Effector CD8-positive, alpha-beta T cell (primary cell): Measurements from ENCODE around the gene COX7A2.

Experiments used
- DNase-seq: peaks from one replicate; lab custom pipeline; 2025; lab: John Stamatoyannopoulos, UW
- total RNA-seq, 4 experiments: gene quantifications; one replicate each; lab custom pipeline; 2026; lab: John Stamatoyannopoulos, UW

COX7A2 gene, protein sequence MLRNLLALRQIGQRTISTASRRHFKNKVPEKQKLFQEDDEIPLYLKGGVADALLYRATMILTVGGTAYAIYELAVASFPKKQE
- 48.4 to 82.7 (median 60.9) reads per million in 4 experiments for total RNA-seq

DNA sequence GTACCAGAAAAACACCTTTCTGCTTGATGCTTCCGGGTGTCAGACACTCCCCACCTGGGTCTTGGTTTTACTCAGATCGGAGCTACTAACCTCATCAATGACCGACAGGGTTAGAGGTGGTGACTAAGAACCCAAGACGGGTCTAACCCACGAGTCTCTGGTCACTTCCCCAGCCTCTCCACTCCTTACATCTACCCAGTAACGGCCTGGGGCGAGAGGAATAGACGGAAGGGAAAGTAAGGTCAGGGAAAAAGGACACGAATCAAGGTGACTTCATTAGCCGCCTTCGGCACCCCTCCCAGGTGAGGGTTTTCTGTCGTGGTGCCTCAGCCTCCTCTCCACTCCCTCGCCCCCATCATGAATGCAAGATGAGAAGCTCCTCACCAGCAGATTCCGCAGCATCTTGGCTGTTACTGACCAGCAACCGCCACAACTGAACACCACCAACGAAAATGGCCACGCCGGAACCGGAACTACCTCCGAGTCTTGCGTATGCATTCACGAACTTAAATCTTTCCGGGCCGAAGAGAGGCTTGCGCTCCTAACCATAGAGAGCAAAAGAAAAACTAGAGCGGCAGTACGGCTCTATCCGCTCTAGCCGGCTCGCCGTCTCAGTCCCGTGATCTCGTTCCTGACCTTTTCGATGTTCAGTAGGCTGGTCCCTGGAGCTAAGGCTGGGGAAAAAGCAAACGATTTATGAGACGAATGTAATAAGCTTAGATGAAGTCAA is at the start of gene COX7A2:
Gene COX7A2, minus strand, starts transcription at position 469 of the 730 bp plus-strand sequence. Its CDS starts 67 bp downstream, at position 402.
- peak; percentile 74 for DNase-seq

DNA sequence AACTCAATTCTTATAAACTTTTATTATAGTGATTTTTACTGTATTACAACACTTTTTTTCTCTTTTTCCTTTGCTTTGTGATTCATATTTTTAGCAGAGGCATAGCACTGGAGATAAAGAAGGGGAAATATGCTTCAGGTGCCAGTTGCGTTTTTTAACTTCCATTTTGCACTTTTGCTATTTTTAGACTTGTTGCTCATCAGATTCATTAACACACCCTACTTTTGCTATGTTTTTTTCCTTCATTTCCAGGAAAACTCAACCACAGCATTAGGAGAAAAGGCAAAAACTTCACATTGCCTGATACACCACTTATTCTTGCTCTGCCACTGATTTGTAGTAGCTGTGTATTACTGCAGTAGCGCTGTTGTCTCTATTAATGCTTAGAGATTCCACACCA is 49.0 kb upstream of the COX7A2 start:
- DNase-seq: no peak

DNA sequence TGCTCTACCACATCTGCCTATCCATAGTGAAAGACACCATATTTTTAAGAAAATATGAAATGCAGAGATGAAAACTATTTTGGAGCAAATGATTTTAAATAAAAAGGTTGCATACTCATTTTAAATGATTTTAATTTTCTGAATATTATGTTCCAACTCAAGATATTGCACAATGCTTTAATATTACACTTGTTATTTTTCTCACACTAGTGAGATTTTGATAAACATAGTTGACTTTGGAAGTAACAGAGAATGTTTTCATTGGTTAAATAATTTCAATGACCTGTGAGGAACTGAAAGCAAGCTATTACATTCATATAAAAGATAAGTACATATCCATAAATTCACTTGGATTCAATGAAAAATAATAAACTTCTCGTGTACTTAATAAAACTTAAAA is 48.1 kb upstream of the COX7A2 start:
- no peak for DNase-seq

DNA sequence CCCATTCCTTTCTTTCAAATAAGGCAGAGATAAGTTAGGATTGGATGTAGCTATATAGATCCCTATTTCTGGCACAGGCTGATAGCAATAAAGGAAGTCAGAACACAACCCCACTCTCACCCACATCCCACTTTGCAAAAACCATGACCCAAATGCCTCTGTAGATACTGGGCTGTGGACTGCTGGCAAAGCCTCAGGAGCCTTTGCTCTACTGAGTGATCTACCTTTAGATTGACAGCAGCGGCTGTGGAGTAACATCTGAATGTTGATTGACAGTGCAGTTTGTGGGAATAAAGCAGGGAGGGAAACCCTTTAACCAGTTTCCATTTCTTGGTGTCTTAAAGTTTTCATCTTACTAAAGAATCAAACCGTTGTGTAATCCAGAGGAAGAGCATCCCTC is 47.7 kb upstream of the COX7A2 start:
- no peak for DNase-seq

DNA sequence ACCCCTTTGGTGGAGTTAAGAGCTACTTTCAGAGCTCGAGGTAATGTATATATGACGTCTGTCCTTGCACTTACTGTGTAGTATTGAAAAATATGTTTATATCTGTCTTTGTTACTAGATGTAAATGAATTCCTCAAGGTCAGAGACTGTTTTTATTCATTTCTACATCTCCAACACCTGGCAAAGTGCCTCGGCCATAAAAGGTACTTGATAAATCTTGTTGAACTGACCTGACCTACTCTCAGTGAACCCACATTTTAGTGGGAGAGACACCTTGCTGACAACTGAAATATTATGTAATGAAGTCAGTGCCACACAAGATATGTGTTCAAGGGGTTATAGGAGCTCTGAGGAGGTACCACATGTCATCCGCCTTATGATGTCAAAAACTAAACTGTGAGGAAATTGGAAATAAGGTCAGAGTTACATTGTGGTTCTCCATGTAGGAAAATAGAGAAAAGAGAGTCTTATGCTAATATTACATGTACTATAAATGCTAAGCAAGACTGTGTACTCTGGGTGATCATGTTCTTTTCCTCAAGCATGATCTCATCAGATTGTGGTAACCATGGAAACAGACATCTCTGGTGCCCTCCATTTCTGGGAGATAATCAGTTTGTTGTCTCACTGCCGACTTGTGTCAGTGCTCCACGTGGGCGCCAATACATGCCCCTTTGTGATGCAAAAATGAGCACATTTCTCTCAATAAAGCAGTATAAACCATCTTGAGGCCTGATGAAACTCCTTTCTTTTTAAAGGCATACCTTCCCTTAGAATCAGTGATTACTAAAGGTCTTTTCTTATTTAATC is 46.7 kb upstream of the COX7A2 start:
- DNase-seq: no peak

DNA sequence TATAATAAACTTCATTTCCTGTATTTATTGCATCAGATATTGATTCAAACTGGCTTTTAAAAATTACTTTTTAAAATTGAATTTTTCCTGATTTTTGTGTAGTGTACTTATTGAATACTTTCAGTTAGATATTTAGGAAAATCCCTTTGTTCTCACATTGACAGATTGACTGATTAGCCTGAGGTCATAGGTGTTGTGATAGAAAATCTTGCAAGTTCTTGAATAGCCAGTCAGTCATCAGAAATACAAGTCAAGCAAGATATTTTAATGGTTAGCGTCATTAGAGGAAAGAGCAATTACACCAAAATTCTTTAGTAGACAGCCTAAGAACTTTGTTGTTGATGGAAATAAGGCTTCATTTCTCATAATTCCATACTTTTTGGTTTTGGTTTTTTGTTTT is 44.4 kb upstream of the COX7A2 start:
- DNase-seq: no peak

DNA sequence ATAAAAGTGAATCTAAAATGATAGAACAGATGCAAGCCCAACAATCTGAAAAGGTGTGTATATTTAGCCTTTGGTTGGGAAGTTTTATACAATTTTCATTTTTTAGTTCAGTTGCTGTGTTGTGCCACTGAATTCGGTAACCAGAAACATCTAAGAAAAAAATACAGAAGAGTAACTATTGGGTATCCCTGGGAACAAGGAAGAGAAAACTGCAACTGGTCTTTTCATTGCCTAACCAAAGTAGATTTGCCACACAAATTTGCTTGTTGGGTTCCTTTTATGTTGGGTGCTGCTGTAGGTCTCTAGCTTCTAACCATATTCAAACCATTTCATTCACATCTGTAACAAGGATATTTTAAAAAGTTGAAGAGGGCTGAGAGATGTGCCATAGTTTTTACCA is 43.8 kb upstream of the COX7A2 start:
- DNase-seq: no peak

DNA sequence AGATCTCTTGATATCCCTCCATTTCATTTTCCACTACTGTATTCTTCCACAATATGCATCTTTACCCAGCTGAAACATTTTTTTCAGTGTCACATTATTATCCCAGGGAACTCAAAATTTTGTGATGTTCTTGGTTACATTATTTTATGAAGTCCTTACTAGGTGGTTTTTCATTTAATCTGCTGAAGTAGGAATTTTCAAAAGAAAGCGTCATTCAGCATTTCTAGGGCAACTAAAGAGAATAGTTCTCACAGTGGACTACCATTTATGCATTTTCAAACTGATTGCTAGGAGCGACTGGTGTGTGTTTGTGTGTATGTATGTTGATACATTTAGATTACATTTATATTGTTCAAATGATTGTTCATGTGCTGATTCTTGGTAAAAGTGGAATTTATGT is 43.4 kb upstream of the COX7A2 start:
- DNase-seq: no peak

DNA sequence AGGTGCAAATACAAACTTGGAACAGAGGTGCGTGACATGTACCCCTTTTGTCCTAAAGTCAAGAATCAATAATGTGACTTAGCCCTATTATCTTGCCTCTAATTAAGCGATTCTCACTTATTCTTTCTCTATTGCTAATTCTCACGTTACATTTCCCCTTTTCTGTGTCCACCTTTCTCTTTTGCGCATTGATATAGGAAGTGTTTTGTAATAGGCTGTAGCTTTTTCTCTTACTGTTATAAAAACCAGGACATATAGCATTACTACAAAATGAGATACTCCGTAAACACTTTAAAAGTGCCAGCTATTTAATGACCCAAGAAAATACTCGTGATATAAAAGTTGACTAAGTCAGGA is 41.7 kb upstream of the COX7A2 start:
- no peak for DNase-seq

DNA sequence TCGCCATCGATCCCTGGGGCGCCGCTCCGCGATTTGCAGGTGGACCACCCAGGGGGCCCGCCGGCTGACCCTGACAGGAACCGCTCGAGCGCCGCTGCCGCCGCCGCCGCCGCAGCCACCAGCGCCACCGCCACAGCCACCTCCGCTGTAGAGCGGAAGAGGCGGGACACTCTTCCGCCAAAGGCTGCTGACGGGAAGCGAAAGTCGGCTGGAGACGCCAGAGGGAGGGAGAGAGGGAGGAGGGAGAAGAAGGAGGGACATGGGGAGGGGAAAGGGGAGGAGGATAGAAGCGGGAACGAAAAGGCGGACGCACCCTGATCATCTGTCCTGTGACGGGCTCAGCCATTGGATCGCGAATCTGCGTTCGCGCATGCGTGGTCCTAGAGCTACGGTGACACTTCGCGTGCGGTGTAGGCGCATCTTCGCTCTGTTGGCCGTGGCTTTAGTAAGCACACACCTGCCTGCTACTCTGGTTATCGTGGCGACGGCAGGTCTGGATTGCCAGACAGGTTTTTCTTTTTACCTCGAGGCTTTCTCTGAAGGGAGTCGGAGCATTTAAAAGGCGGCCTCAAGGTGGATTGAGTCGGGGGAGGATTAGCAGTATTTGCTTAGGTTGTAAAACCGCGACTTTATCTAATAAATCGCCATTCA is 41.2 kb upstream of the COX7A2 start, which contains the start of gene TMEM30A:
Gene TMEM30A, minus strand, starts transcription at position 161 of the 651 bp plus-strand sequence. Its CDS starts 154 bp downstream, at position 7.
- peak; percentile 92 for DNase-seq

DNA sequence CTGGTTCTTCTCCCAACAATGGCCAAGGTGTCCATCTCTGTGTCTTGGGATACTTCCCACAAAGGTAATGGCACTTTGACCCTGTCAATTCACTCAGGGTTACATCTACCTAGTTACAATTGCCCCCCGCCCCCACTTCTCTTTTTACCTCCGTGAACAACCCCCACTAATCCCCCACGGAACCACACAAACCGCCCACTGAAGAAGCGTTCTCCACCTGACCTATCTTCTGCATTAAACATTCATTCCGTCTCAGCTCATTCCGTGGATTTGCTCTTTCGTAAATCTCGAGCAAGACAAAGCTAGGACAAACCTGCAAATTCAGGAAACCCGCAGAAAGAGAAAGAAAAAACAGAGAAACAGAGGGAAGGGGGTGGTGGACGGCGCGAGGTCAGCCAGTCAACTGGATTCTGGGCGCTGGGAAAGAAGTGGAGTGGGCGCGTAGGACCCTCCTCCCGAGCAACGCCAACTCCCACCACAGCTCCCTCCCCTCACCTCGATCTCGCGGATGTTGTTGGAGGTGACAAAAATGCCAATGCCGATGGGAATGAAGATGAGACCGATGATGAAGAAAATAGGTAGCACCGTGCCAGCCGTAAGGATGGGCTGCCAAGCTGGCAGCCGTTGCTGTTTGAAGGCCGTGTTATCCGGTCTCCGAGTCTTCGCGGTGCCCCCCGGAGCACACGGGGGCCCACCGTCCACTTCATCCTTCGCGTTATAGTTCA is 40.5 kb upstream of the COX7A2 start:
- DNase-seq: no peak

DNA sequence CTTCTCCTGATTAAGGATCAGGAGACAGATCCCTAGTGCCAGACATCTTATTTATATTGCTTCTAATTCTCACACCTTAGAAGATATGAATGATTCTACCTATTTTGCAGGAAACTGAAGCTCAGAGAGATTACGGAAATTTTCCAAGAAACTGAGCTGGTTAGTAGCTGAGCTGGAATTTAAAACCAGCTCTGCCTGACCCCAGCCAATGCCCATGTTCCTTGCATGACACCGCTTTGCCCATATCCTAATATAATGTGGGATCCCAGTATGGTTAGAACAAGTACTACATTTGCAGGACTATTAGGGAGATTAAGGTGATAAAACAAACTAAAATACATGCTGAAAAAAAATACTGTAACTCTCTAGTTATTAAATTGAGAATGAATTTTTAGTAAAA is 39.1 kb upstream of the COX7A2 start:
- DNase-seq: no peak

DNA sequence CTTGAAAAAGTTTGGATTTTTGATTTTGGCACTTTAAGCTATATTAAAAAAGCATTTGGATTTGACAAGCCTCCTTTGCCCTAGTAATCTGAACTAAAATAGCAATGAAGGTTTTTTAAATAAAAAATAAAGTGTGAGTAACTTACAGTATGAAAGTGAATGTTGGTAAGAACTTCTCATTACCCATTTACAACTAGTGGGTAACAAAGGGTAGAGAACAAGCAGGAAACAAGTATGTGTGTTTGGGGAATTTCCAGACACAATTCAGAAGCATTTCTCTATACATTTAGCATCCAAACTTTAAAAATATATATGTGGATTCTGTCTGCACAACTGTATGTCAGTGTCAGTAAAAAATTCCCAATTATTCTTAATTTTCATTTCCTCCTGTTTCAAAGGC is 38.1 kb upstream of the COX7A2 start:
- DNase-seq: no peak

DNA sequence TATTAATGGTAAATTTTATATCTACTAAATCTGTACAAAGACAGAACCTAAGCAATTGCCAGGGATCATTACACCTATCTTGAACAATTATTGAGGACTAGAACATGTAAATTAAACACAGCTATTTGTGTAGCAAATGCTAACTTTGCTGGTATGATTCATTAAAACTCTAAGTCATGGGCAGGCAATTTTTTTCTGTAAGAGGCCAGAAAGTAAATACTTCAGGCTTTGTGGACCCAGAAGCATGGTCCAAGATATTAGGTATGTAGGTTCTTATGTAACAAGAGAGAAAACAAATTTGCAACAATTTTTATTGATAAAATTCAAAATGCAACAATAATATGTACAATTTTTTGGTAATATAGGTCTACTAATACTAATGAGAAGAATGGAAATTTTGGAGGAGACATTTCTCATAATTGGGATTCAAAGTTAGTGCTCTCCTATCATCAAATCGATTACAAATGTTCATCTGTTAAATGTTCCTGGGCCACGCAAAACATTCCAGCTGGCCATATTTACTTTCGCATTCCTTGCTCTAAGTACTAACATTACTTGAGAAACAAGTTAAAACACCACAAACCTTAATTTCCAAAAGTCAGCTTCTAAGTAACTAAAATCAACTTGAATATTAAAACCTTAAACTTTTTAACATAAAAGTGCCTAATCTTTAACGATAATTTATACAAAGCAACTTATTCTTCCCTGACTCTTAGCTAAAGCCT is 36.7 kb upstream of the COX7A2 start:
- DNase-seq: no peak

DNA sequence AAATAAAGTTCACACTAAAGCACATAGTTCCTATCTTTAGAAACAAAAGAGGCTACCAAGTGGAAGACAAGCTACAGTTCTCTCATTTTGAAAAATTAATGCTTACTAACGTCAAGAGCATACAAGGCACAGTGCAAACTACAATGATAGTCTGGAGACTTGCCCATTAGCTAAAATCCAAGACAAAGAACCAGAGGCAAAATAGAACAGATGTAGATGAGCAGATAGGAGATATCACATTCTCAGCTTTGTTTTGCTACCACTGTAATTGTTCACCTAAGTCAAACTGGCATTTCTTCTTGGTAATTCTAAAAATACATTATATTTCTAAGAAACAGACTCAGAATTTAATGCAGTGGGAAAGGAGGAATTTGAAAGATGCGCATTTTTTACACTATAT is 35.8 kb upstream of the COX7A2 start:
- DNase-seq: no peak

DNA sequence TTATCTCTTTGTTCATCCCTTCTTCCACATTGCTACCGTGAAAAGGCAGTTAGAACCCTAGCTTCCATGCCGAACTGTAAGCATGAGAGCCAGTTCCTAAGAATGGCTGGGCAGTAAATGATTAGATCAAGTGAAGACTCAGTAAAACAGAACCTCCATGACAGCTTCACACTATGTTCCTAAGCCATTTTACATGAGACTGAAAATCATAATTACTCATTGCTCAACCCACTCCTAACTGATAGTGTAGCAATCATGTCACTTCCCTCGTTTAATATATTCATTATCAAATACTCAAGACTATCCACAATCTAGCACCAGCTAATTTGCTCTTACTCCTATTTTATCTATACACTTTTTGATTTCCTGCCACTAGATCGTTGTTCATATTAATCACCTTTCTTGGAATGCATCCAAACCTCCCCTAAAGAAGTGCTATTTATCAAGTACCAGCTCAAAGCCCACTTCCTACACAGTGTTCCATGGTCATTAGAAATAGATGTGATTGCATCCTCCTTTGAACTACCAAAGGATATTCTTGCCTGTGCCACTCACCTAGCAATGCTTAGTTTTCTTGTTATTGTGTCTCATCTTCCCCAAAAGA is 35.0 kb upstream of the COX7A2 start:
- no peak for DNase-seq

DNA sequence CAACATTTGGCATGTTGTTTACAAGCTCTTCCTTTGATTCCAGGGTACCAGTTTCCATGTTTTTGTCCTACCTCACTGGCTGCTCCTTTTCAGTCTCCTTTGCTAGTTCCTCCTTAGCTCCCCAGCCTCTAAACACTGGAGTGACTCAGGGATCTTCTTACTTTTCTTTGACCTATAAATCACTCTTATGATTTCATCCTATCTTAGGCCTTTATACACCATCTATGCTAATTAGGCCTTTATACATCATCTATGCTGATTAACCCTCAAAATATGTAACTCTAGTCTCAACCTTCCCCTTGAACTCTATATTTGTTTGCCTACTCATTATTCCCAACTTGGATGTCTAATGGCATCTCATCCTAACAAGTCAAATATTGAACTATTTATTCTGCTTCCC is 31.5 kb upstream of the COX7A2 start:
- no peak for DNase-seq

DNA sequence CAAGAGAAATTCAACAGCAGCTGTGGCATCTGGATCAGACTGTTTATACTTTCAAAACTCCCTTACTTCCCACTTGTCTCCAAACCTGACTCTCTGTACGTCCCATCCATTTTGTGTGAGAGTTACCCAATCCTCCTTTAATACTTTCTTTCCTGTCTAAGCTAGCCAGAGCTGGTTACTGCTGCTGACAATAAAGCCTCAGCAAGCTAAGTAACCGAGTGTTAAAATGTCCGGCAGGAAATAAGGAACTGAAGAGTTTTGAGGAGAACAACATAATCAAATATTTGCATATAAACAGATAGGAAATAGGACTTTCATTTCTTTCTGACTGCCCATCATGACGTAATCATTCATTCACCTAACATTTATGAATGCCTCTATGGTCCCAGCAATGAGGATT is 29.4 kb upstream of the COX7A2 start:
- no peak for DNase-seq

DNA sequence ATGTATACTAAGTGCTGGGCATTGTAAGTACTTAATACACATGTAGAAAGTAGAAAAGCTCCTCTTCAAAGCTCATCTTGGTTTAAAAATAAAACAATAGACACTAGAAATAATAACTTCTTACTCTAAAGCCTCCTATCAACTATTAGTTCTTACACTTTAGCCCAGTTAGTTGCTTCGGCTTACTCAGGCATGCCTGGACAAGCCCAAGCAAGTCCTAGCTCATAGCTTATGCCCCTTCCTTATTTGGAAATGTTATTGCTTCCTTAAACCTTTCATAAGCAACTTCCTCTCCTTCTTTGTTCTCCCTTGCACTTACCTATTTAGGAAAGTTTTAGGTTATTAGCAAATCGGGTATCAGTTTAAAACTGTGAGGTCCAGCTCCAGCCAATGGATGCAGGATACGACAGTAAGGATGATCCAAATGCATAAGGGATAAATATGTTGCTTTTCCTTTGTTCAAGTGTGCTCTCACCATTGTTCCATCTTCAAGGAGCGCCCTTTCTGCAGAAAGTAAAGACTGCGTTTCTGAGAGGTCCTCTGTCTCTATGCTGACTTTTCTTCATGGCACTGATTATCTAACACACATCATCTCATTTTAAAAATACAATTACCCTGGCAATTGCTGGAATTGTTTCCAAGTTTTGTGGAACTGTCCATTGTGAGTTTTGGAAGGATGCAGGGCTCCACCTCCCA is 28.7 kb upstream of the COX7A2 start:
- no peak for DNase-seq

DNA sequence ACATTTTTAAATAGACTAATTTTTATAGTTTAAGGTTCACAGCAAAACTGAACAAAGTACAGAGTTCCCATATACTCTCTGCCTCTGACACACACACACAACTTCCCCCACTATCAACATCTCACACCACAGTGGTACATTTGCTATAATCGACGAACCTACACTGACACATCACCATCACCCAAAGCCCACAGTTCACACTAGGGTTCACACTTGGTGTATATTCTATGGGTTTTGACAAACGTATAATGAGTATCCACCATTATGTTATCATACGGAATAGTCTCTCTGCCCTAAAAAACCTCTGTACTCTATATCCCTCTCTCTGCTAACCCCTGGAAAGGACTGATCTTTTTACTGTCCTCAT is 25.4 kb upstream of the COX7A2 start:
- no peak for DNase-seq
